Measurements from ENCODE around the gene ZNF329. TPM values are rescaled to one million over a fixed set of nuclear protein-coding genes. Genes with fewer than 3 reads are reported as not detected.

Gene ZNF329
- total and polyA plus RNA-seq, 9 of the 15 experiments (the other 6 are each of a cell fraction or from before 2014, with no cell fraction given), result 0.21 to 3.6 (median 2.2) TPM

GRCh38 chr19:58145849-58146248 lies 4.7 kb downstream of the ZNF329 start:
- intact Hi-C loops (cut with micrococcal nuclease) (no loop called here), in situ Hi-C loops (cut with MboI) (no loop called here)
- Histone ChIP-seq H3K9ac (ENCODE audit: insufficient read depth in 1 of 2, low read depth in 2 of 2, low read length in 2 of 2) (no peak overlapping the region), H3K4me3 (no peak overlapping the region), H3K27ac (ENCODE audit: extremely low read depth, low read depth, low read length) (no peak overlapping the region), H3K79me2 (ENCODE audit: control insufficient read depth, insufficient read depth, low read length) (no peaks in the 10 kb centered on the region), H3K36me3 (ENCODE audit: control insufficient read depth, insufficient read depth, low read length) (no peaks in the 10 kb centered on the region), H3K4me2 (ENCODE audit: insufficient read depth, low read length) (no peak overlapping the region), H3K27me3 (ENCODE audit: control insufficient read depth in 2 of 2, insufficient read depth in 2 of 2, low read length in 2 of 2) (no peaks in the 10 kb centered on the region), H2AFZ (ENCODE audit: low read depth, low read length) (no peak overlapping the region), H3K9me3 (replicated peaks; ENCODE audit: control insufficient read depth, insufficient read depth, low read depth, low read length) (peaks cover 2% of the 10 kb centered on the region; the same call in 1 of the 2 replicates), H3K4me1 (replicated peaks in 1 of 2; ENCODE audit: control insufficient read depth in 2 of 2, insufficient read depth in 2 of 2, low read length in 2 of 2) (peaks cover 0 to 8% of the 10 kb centered on the region in 2 experiments; a peak in 2 of 5 replicates), H3K9me1 (ENCODE audit: control insufficient read depth, insufficient read depth, low read length) (no peaks in the 10 kb centered on the region), H4K20me1 (replicated peaks; ENCODE audit: control insufficient read depth, insufficient read depth, low read length) (no peaks in the 10 kb centered on the region)
- FAIRE-seq, result no peak
- no peak for ATAC-seq
- BruUV-seq (replicated peaks), result no TSS peak
- ChIA-PET CTCF (ENCODE audit: low intra/inter-chr PET ratio) (interaction anchor here (0.6 kb wide), 1 partner anchor 550 kb away, joined by 4 read pairs; no protein-coding TSS in a partner anchor), POLR2A (no interaction called here)
- no peak for DNase-seq (ENCODE audit: extremely low read depth in 1 of 4, low spot score in 3 of 4)
- TF ChIP-seq ZNF668 (CRISPR knock-in tag; IDR thresholded peaks at IDR 0.05), result no peak
- TF ChIP-seq CAMTA2 (CRISPR knock-in tag; conservative IDR thresholded peaks at IDR 0.05), result no peak
- peak; percentile 95 for TF ChIP-seq ZNF184 (CRISPR knock-in tag; IDR thresholded peaks at IDR 0.05)
- TF ChIP-seq HDGF (IDR thresholded peaks at IDR 0.05), result no peak
- 0 out of 2 replicates have a peak, but pooled peaks have one; percentile 46 for TF ChIP-seq BCOR (IDR thresholded peaks at IDR 0.05)
- 23% methylated on average over 3 of the region's 3 CpGs for WGBS (ENCODE audit: insufficient coverage, low coverage, missing lambda C conversion rate)

- Histone ChIP-seq H2AFZ (ENCODE audit: low read depth, low read length) (no peak overlapping the region), H3K9me3 (replicated peaks; ENCODE audit: control insufficient read depth, insufficient read depth, low read depth, low read length) (peaks cover 4% of the 10 kb centered on the region), H3K9ac (ENCODE audit: insufficient read depth in 1 of 2, low read depth in 2 of 2, low read length in 2 of 2) (no peak overlapping the region), H3K4me1 (replicated peaks in 1 of 2; ENCODE audit: control insufficient read depth in 2 of 2, insufficient read depth in 2 of 2, low read length in 2 of 2) (no peaks in the 10 kb centered on the region), H3K4me2 (ENCODE audit: insufficient read depth, low read length) (no peak overlapping the region), H3K36me3 (ENCODE audit: control insufficient read depth, insufficient read depth, low read length) (no peaks in the 10 kb centered on the region), H3K27ac (ENCODE audit: extremely low read depth, low read depth, low read length) (no peak overlapping the region), H4K20me1 (replicated peaks; ENCODE audit: control insufficient read depth, insufficient read depth, low read length) (no peaks in the 10 kb centered on the region), H3K9me1 (ENCODE audit: control insufficient read depth, insufficient read depth, low read length) (no peaks in the 10 kb centered on the region), H3K79me2 (ENCODE audit: control insufficient read depth, insufficient read depth, low read length) (no peaks in the 10 kb centered on the region), H3K27me3 (ENCODE audit: control insufficient read depth in 2 of 2, insufficient read depth in 2 of 2, low read length in 2 of 2) (no peaks in the 10 kb centered on the region), H3K4me3 (no peak overlapping the region)
- no peak for DNase-seq (ENCODE audit: extremely low read depth in 1 of 4, low spot score in 3 of 4)
- TF ChIP-seq ZNF507 (tag; conservative IDR thresholded peaks at IDR 0.05) (peak; percentile 97), PHB (CRISPR knock-in tag; IDR thresholded peaks at IDR 0.05) (no peak)
- intact Hi-C loops (cut with micrococcal nuclease), result no loop called here
- ChIA-PET CTCF (ENCODE audit: low intra/inter-chr PET ratio) (no interaction called here), POLR2A (no interaction called here)
- BruUV-seq (replicated peaks), result no TSS peak
- no peak for FAIRE-seq
- in situ Hi-C loops (cut with MboI), result no loop called here
- WGBS (ENCODE audit: insufficient coverage, low coverage, missing lambda C conversion rate), result 8% methylated on average over 1 of the region's 1 CpG
- ATAC-seq, result no peak
Observed at GRCh38 chr19:58134244-58134643, 16.3 kb downstream of the ZNF329 start.

Measured in K562 (cell line).